Lower lobe of right lung (tissue), 2 donors: ENCODE results near the gene DLK1. TPM values are rescaled to one million over a fixed set of nuclear protein-coding genes. Genes with fewer than 3 reads are reported as not detected.
A peak's percentile ranks its signal among the peaks of the same experiment; 100 is the strongest.

Source experiments
- ATAC-seq, 2 donors: fragments of 200-7000 bp; cut with Tn5 transposase; one replicate each; pipeline ENCODE4 v1.9.1; 2020 to 2022; ENCODE audit warnings: mild to moderate bottlenecking in 2 of 2, moderate library complexity in 2 of 2
- DNase-seq: peaks from one replicate; pipeline ENCODE4 v3.0.0-alpha.2; 2020
- H3K27ac ChIP-seq: fragments of 200-600 bp; one replicate; pipeline ENCODE4 v1.8.0; 2022
- H3K27me3 ChIP-seq: fragments of 200-600 bp; one replicate; pipeline ENCODE4 v1.8.0; 2022; ENCODE audit warnings: low read depth
- H3K36me3 ChIP-seq: fragments of 200-600 bp; one replicate; pipeline ENCODE4 v1.8.0; 2022; ENCODE audit warnings: mild to moderate bottlenecking
- H3K4me1 ChIP-seq: fragments of 200-600 bp; one replicate; pipeline ENCODE4 v1.8.0; 2022
- H3K4me3 ChIP-seq: fragments of 200-600 bp; one replicate; pipeline ENCODE4 v1.8.0; 2022; ENCODE audit warnings: mild to moderate bottlenecking
- H3K9me3 ChIP-seq: fragments of 200-600 bp; one replicate; pipeline ENCODE4 v1.8.0; 2022
- intact Hi-C: fragments of 100-400 bp; cut with DNase I; formaldehyde crosslinking; loops from one replicate; pipeline ENCODE4 v1.11.0; 2022
- total RNA-seq: library from RNA; stranded (reverse); fragmentation: NEBNext Ultra II Directional; extraction: Animal tissue kit (Norgen Biotek cat#: 25700); gene quantifications from one replicate; pipeline ENCODE4 v1.2.1, GENCODE V29; 2021
- TF ChIP-seq, protein P1 (sequence below): fragments of 200-600 bp; IDR thresholded peaks from one replicate; pipeline ENCODE4 v1.8.0; 2022; ENCODE audit warnings: antibody characterized with exemption, mild to moderate bottlenecking
- donor health status: DM: no; HTN: yes; CAD: no; lungs with severe emphysema.

The DLK1 gene
- total RNA-seq, 1 donor from 2014 or later, result not detected

DNA sequence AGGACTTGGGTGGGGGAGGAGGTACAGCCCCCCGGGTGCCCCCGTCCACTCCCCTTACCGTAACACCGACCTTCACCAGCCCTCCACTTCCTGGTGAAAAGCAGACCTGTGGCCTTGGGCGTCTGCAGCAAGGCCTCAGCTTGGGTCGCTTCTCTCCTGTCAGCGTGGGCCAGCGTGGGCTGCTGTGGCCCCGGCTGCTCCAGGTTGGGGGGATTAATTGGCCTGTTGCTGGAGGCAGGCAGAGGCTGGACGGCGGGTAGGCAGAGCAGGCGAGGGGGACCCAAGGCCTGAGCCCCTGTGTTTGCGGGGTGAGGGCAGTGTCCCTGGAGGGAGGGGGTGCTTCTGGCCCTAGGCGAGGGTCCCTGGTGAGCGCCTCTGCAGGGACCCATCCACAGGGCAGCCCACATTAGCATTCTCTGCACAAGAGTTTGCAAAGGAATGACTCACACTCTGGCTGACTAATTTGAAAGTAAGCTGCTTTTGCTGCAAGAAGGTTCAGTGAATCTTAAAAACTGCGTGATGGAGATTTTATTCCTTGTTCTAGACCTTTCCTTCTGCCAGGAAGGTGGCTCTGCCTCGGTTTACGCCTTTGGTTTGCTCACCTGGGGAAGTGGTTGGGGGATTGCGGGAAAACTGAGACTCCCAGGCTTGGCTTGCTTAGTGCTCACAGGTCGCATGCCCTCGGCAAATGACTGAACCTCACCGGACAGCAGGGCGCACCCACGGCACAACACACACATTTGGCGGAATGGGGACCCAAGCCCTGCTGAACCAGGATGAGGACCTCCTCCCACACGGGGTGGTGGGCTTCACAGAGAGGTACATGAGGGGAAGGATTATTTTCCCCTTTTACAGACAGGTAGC, 37.9 kb upstream of the DLK1 start:
- ATAC-seq, result no peak
- no peak for DNase-seq
- H3K4me1 ChIP-seq, result no peaks in the 10 kb centered on the region
- H3K27me3 ChIP-seq, result peaks cover 10% of the 10 kb centered on the region
- no peak overlapping the region for H3K4me3 ChIP-seq
- intact Hi-C loops, result no loop called here
- H3K9me3 ChIP-seq, result no peaks in the 10 kb centered on the region
- H3K36me3 ChIP-seq, result no peaks in the 10 kb centered on the region
- H3K27ac ChIP-seq, result no peak overlapping the region
- TF ChIP-seq, protein P1, sequence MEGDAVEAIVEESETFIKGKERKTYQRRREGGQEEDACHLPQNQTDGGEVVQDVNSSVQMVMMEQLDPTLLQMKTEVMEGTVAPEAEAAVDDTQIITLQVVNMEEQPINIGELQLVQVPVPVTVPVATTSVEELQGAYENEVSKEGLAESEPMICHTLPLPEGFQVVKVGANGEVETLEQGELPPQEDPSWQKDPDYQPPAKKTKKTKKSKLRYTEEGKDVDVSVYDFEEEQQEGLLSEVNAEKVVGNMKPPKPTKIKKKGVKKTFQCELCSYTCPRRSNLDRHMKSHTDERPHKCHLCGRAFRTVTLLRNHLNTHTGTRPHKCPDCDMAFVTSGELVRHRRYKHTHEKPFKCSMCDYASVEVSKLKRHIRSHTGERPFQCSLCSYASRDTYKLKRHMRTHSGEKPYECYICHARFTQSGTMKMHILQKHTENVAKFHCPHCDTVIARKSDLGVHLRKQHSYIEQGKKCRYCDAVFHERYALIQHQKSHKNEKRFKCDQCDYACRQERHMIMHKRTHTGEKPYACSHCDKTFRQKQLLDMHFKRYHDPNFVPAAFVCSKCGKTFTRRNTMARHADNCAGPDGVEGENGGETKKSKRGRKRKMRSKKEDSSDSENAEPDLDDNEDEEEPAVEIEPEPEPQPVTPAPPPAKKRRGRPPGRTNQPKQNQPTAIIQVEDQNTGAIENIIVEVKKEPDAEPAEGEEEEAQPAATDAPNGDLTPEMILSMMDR, result no peak

DNA sequence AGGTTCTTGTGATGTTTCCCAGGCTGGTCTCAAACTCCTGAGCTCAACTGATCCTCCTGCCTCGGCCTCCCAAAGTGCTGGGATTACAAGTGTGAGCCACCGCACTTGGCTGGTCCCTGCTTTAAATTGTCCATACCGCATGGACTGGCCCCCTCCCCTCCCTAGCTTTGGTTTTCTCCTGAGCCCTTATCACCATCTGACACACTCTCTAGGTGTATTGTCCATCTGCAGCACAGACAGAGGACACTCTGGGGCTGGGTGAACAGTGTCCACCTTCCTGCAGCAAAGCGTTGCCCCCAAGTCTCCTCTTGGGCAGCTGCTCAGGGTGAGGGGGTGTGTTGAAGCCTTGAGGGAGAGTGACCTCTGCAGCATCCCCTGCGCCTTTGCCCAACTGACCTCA, 36.0 kb upstream of the DLK1 start:
- no peak overlapping the region for H3K27ac ChIP-seq
- TF ChIP-seq, protein P1, result no peak
- H3K9me3 ChIP-seq, result no peaks in the 10 kb centered on the region
- no peak overlapping the region for H3K4me3 ChIP-seq
- intact Hi-C loops, result no loop called here
- H3K4me1 ChIP-seq, result no peaks in the 10 kb centered on the region
- H3K27me3 ChIP-seq, result peaks cover 19% of the 10 kb centered on the region
- ATAC-seq (no peak), DNase-seq (no peak)
- H3K36me3 ChIP-seq, result no peaks in the 10 kb centered on the region

DNA sequence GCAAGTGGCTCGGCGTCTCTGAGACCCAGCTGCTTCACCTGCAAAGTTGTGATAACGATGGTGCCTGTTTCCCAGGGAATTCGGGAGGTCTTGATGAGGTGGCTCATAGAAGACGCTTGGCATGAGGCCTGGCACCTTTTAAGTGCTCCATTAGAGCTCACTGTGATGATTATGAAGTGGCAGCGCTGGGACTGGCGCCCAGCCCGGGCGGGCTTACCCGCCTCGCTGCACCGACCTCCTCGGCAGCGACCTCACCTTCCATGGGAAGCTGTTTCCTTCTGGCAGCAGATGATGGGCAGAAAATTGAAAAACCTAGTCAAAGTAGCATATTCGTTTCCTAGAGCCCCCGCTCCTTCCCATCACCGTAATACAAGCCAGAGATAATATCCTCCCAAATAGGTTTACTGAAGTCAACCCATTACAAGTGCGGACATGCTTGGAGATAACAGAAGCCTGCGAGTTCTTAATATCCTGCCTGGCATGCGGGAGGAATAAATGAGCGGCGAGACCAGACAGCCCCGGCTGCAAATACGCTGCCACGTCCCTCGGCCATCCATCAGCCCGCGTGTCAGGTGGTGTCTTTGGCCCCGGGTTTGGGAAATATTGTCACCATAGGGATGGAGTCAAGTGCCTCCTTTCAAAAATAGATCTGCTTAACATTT, 35.2 kb upstream of the DLK1 start:
- intact Hi-C loops, result no loop called here
- TF ChIP-seq, protein P1, result no peak
- no peaks in the 10 kb centered on the region for H3K9me3 ChIP-seq
- H3K4me3 ChIP-seq, result no peak overlapping the region
- no peak overlapping the region for H3K27ac ChIP-seq
- peaks cover 22% of the 10 kb centered on the region for H3K27me3 ChIP-seq
- no peaks in the 10 kb centered on the region for H3K36me3 ChIP-seq
- ATAC-seq (peak; percentile 35 to 49), DNase-seq (no peak)
- H3K4me1 ChIP-seq, result no peaks in the 10 kb centered on the region

DNA sequence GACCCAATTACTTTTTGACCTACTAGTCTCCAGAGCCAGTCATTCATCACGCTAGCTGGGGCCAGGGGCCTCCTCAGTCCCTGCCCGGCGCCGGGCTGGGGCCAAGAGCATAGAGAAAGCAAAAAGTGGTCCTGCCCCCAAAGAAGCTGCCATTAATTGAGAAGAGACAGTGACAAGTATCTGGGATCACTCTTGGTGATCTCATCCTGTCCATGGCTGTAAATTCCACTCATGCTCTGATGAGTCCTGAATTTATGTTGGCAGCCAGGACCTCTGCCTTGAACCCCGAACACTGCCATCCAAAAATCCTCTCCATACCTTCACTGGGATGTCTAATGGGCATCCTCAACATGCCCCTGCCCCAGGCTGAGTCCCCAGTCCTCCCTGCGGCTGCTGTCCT, 34.4 kb upstream of the DLK1 start:
- ATAC-seq, result no peak
- TF ChIP-seq, protein P1, result no peak
- H3K4me1 ChIP-seq, result no peaks in the 10 kb centered on the region

DNA sequence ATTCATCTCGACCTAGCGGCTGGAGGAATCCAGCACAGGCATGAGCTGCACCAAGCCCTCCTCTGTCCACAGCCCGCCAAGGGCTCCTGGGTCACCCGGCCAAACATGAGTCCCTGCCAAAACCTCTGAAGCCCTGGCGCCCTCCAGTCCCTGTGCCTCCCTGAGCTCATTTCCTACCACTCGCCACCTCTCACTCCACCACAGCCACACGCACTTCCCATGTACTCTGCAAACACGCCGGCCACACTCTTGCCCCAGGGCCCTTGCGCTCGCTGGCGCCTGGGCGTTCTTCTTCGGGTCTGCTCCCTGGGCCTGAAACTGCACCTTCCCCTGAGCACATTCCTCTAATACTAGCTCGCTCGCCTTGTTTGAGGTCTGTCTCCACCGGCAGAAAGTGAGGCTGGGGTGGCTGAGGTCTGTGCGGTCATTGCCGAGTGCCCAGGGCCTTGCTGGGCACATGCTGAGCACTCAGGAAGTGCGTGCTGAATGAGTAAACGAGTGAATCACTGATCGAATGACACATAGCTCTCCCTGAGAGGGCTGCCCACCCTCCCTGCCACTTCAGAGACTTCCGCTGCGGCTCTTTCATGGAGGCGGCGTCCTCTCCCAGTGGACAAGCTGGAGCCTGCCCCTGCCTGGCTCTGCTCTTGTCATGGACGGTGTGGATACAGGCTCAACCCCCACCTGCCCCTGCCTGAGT, 33.7 kb upstream of the DLK1 start:
- Histone ChIP-seq H3K27me3 (peaks cover 22% of the 10 kb centered on the region), H3K9me3 (no peaks in the 10 kb centered on the region), H3K36me3 (no peaks in the 10 kb centered on the region), H3K4me1 (no peaks in the 10 kb centered on the region), H3K27ac (peak overlapping the region; percentile 36), H3K4me3 (no peak overlapping the region)
- TF ChIP-seq, protein P1, result no peak
- ATAC-seq, result peak; percentile 87 to 90
- intact Hi-C loops, result no loop called here
- DNase-seq, result no peak

More for the DNA sequence above, 34.4 kb upstream of the DLK1 start:
- no peak overlapping the region for H3K4me3 ChIP-seq
- intact Hi-C loops, result no loop called here
- no peak for DNase-seq
- no peak overlapping the region for H3K27ac ChIP-seq
- H3K9me3 ChIP-seq, result no peaks in the 10 kb centered on the region
- H3K27me3 ChIP-seq, result peaks cover 22% of the 10 kb centered on the region
- H3K36me3 ChIP-seq, result no peaks in the 10 kb centered on the region
